H54 (cell line): Measurements from ENCODE around the gene TMEM240.
"Not testable (repeated sequence)": the region's sequence is repeated elsewhere in the genome, so short reads cannot be mapped to it uniquely, and the experiment has no call there.

Source experiments
- DNase-seq: peaks from one replicate; pipeline ENCODE4 v3.0.0; 2011; ENCODE audit warnings: low spot score, mixed read lengths; ENCODE audit not compliant: insufficient read length
- FAIRE-seq: peaks from 3 replicates; lab custom pipeline; 2011; peaks lifted over from hg19 to GRCh38; lab: Jason Lieb, UNC
- POLR2A ChIP-seq: IDR thresholded peaks from 2 replicates; pipeline ENCODE4 v1.6.1; 2011; ENCODE audit warnings: low read depth, mild to moderate bottlenecking, low read length

The TMEM240 gene

DNA sequence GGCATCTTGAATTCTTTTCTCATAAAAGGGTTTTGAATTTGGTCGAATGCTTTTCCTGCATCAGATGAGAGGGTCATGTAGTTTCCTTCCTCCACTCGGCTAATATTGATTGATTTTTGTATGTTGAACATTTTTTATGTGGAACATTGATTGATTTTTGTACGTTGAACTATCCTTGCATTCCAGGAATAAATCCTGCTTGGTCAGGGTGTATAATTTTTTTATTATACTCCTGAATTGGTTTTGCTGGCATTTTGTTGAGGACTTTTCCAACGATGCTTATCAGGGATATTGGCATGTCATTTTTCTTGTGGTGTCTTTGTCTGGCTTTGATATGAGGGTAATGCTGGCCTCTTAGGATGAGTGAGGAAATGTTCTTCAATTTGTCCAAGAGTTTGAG, 8.5 kb downstream of the TMEM240 start:
- no peak for FAIRE-seq
- no peak for DNase-seq

DNA sequence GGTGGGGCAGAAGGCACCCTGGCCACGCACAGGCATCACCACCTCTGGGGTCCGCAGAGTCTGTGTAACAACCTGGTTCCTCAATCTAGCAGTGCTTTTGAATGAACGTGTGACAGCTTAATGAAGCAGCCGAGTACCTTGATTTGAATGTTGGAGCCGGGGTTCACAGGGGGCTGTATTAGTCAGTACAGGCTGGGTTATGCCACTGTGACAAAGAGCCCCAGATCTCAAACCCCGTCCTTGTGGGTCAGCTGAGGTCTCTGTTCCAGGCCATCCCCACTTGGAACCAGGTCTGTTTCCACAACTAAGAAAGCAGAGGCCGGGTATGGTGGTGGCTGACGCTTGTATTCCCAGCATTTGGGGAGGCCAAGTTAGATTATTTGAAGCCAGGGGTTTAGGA, 10.5 kb downstream of the TMEM240 start:
- FAIRE-seq (no peak), DNase-seq (no peak)
- no peak for TF ChIP-seq POLR2A

More for the DNA sequence above, 8.5 kb downstream of the TMEM240 start:
- TF ChIP-seq POLR2A, result no peak

DNA sequence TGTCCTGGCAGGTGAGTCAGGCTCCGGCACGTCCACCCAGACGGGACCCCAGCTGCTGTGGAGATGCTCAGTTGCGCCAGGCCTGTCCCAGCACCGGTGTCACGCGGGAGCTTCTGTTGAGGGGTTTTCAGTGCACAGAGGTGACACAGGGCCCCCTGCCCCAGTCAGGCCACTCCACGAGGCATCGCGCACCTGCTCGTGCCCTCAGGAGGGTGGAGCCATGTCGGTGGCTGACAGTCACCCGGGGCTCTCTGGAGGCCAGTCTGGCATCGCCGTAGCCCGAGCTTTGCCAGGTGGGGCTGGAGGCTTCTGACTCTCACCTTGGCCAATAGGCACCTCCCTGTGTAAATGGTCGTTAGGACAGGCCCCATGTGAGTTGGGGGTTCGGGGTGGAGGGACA, 11.1 kb downstream of the TMEM240 start:
- DNase-seq (no peak), FAIRE-seq (no peak)
- no peak for TF ChIP-seq POLR2A

DNA sequence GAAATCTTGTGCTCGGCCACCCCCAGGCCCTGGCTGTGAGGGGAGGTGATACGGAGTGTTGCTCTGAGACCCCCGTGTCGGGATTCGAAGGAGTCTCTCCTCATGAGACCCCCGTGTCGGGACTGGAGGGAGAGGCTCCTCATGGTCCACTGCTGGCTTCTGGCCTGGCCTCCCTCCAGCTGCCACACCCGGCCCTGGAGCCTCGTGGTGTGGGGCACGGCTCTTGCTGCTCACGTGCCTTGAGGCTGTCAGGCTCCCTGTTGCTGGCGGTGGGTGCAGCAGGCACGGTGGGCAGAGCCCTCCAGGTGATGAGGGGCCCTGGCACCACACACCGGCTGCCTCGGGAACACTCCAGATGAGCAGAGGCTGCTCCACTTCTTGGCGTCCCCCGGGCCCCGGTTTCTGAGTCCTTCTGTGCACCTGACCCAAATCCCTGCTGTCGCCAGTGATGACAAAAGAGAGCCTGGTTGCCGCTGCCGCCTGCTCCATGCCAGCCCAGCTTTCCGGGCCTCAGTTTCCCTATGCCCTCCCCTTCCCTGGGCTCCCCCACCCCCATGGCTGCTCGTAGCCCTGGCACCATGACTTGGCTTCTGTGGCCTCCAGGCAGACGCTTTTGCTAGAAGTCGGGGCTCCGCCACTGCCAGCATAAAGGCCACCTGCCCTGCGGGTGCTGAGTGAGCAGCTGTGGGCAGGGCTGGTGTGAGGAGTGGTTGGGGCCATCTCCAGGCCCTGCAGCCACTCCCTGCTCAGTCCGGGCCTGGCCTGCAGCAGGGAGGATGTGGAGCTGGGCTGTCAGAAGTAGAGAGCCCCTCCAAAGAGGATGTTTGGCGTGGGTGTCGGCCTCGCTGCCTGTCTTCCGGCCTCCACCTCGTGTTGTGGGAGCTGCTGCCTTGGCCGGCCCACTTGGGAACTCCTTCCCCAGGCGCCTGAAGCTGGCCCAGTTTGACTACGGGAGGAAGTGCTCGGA, 11.8 kb downstream of the TMEM240 start:
- no peak for FAIRE-seq
- DNase-seq, result no peak
- TF ChIP-seq POLR2A, result no peak

DNA sequence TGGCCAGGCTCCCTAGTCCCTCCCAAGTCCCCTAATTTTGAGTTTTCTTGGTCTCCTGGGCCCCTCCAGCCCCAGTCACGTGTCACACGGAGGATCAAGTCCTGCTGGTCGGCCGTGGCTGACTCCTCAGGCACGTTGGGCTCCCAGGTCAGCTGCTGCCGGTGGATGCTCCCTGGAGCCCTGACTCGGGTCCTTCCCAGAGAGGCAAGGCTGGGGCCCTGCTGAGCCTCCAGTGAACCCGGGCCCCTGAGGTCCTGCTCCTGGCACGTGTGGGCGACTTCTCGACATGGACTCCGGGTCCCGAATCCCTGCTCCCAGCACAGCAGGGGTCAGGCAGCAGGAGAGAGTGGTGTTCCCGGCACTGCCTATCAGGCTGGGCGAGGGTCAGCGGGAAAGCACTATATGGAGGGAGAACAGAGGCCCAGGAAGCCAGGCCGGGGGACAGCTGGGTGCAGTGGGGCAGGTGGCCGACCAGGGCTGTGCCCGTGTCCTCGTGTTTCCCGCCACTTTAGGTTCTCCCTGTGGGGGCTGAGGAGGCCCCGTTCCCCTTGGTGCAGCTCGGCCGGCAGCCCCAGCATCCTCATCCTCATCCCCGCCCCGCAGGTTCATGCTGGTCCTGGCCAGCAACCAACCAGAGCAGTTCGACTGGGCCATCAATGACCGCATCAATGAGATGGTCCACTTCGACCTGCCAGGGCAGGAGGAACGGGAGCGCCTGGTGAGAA, 13.2 kb downstream of the TMEM240 start:
- DNase-seq (no peak), FAIRE-seq (no peak)
- no peak for TF ChIP-seq POLR2A

DNA sequence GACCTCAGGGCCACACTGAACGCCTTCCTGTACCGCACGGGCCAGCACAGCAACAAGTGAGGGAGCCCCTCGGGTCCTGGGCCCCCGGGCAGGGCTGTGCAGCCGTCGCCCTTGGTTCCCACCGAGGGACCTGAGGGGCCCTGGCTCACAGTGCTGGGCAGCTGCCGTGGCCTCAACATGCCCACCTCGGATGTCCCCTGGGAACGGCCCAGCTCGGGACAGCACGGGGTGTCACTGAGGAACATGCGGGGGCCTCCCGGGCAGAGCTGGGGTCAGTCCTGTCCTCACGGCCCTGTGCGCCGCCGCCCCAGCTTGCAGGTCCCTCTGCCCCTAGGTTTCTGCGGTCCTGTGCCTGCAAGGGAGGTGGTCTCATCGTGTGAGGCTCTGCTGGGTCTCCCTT, 13.9 kb downstream of the TMEM240 start:
- not testable (repeated sequence) for DNase-seq, FAIRE-seq

DNA sequence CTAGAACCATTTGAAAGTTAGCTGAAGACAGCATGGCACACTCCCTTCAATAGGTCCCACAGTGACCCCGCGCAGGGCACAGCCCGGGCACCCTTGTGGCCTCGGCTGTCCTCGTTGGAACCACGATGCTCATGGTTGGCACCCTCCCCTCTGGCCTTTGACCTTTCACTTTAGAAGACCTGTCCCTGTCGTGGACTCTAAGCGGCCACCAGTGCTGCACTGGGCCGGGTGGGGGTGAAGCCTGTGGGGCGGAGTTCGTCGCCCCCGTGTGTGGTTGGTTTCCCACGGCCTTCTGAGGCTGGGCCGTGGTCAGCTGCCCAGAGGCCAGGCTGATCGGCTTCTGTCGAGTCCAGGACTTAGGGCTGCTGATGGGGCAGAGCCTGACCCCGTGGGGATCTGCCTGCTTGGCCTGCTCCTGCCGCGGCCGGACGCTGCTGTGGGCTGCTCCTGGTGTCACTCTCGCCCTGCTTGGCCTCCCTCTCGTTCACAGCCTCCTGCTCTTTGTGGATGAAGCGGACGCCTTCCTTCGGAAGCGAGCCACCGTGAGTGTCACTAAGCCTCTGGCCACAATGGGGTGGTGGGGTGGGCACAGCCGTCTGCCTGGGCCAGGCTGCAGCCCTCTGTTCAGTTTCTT, 15.6 kb downstream of the TMEM240 start:
- DNase-seq, FAIRE-seq: not testable (repeated sequence)

DNA sequence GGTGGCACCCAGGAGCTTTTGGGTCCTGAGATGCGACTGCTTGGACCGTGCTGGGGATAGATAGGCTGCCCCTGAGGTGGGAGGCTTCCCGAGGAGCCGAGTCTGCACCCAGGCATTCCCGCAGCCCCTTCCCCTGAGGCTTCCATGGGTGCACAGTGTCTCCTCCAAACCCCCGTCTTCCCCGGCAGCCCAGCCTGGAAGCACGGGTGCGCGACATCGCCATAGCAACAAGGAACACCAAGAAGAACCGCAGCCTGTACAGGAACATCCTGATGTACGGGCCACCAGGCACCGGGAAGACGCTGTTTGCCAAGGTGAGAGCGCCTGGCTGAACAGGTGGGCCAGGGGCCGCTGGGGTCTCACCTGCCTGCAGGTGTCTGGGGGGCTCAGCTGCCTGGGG, 16.8 kb downstream of the TMEM240 start:
- FAIRE-seq, DNase-seq: not testable (repeated sequence)

DNA sequence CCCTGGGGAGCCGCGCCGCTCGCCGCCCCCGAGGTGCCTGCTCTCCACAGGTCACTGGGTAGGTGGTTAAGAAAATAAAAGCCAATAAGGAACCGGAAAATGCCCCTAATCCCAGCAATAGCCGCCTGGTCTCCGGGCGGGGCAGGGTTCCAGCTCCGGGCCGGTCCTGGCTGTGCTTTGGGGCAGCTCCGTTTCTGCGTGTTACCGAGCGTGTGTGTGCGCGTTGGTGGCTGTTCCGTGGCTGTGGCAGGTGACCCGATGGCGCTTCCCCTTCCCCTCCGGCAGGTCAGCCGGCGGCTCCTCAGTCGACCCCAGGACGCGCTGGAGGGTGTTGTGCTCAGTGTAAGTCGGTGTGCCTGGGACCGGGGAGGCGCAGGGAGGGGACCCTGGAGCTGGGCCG, 17.2 kb downstream of the TMEM240 start:
- DNase-seq, FAIRE-seq: not testable (repeated sequence)

DNA sequence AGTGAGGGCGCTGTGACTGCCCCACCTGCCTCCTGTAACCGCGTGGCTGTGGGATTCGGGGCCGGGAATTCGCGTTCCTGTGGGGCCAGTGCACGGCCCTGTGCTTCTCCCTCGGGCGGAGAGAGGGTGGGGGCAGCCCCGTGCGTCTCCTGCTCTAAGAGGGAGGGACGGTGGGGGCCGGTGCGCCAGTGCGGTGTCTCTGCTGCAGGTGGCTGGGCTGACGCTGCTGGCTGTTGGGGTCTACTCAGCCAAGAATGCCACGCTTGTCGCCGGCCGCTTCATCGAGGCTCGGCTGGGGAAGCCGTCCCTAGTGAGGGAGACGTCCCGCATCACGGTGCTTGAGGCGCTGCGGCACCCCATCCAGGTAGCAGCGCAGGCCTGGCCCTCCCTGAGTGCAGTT, 17.9 kb downstream of the TMEM240 start:
- not testable (repeated sequence) for FAIRE-seq

DNA sequence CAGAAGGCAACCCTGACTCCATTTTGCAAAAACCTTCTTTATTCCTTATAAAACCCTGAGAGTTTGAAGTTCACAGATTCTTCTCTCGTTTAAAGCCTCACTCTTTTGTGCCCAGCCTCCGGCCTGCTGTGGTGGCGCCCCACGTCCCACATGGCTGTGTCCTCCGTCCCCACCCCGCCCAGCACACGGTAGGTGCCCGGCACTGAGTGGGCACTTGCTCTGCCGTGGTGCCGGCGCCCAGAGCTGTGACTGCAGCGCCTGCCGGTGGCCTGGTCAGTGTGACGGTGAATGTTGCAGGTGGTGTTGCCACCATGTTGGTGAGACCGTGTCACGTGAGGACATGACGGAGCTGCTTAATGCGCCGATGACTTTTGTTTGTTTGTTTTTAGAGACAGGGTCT, 19.1 kb downstream of the TMEM240 start:
- no peak for DNase-seq
- no peak for FAIRE-seq
- TF ChIP-seq POLR2A, result no peak

More for the DNA sequence above, 17.9 kb downstream of the TMEM240 start:
- DNase-seq, result not testable (repeated sequence)

DNA sequence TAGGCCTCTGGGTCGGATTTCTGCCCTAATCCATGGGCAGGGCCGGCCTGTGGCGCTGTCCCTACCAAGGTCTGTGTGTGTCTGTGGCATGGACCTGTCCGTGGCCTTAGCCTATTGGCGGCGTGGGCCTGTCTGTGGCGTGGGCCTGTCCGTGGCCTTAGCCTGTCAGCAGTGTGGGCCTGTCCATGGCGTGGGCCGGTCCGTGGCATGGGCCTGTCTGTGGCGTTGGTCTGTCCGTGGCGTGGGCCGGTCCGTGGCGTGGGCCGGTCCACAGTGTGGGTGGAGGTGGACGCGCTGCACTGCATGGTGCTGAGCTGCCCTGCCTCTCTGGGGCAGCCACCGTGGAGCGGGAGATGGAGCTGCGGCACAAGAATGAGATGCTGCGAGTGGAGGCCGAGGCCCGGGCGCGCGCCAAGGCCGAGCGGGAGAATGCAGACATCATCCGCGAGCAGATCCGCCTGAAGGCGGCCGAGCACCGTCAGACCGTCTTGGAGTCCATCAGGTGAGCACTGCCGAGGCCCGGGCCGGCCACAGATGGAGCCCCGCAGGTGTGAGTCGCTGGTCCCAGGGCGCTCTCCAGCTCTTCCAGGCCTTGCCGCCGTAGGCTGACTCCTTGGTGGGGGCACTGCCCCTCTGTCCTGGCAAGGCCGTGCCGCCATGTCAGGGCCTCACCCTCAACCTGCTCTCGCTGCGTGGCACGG, 20.5 kb downstream of the TMEM240 start:
- DNase-seq, FAIRE-seq: not testable (repeated sequence)

DNA sequence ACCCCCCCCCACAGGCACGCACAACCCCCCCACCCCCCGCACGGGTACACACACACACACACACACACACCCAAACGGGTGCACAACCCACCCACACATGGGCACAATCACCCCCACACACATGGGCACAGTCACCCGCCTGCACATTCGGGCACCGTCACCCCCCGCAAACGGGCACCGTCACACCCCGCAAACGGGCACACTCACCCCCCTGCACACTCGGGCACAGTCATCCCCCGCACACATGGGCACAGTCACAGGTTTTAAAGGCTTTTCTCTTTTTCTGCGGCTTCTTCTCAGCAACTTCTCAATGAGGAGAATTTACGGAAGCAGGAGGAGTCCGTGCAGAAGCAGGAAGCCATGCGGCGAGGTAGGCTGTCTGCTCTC, 21.8 kb downstream of the TMEM240 start:
- DNase-seq, FAIRE-seq: not testable (repeated sequence)

DNA sequence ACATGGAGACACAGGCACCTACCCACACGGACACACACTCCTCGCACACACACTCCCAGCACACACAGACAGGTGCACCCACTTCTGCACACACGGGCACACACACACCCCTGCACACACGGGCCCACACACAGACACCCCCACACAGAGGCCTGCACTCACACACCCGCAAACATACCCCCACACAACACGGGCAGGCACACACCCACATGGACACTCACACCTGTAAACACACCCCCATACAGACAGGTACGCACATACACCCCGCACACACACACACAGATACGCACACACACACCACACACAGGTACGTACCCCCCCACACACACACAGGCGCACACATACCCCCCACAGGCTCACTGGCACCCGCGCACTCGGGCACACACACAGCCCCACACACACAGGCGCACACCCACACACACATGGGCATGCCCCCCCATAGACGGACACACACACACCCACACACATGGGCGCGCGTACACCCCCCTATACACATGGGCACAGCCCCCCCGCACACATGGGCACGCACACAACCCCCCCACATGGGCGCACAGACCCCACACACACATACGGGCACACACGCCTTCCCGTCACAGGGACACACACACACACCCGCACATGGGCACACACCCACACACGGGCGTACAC, 22.3 kb downstream of the TMEM240 start:
- no peak for DNase-seq
- no peak for TF ChIP-seq POLR2A
- no peak for FAIRE-seq

DNA sequence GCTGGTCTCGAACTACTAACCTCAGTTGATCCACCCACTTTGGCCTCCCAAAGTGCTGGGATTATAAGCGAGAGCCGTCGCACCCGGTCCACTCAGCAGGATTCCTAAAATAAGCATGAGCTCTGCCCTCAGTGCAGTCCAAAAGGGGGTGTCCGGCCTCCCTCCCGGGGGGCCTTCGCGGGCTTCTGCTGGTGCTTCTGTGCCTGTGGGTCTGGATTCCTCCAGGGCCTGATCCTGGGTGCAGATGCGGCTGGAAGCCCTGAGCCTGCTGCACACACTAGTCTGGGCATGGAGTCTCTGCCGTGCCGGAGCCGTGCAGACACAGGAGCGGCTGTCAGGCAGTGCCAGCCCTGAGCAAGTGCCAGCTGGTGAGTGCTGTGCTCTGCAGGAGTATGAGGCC, 23.5 kb downstream of the TMEM240 start:
- not testable (repeated sequence) for DNase-seq, FAIRE-seq

DNA sequence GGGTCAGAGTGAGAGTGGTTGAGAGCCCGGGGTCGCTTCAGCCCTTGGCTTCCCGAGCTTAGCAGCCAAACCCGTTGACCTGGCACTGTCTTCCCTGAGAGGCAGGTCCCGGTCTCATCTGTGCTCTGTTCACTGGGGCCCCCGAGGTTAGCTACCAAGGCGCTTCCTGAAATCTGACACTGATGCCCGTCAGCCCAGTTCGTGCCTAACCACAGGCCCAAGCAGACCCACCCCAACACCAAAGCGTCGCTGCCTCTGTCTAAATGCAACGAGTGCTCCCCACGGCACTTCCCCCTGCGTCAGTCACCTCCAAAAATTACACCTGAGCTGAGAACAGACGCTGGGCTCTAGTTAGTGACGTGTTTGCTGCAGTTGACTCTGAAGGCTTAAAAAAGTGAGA, 26.0 kb downstream of the TMEM240 start:
- DNase-seq, FAIRE-seq: not testable (repeated sequence)

DNA sequence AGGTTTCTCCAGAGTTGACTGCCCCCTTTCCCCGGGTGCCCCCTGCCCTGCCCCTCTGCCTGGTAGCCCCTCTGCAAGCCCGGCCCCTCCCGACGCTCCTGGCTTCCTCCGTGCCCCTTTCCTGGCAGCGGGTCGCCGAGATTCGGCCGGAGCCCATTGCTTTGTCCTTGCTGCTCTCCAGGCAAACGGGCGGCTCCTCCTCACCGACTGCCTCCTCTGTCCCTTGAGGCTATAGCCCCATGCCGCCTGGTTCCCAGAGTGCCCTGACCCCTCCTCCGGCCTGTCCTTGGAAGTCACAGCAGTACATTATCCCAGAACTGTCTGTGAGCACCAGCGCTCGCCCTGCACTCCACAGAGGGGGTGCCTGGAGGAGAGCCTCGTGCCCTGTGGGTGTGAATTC, 26.7 kb downstream of the TMEM240 start:
- DNase-seq, FAIRE-seq: not testable (repeated sequence)

DNA sequence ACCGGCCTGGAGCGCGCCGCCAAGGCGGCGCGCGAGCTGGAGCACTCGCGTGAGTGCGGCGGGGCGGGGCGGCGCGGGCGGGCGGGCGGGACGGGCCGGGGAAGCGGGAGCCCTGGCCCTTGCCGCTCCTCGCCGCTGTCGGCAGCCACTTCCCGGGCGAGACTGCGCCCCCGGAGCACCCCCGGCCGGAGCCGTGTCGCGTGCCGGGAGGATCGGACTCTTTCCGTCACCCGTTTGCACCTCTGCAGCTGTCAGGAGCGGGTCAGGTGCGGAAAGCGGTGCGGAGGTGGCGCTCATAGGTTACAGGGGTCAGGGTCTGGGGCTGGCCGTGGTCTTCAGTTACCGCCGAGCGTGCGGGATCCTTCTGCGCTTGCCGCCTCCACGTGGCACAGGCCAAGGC, 28.0 kb downstream of the TMEM240 start:
- DNase-seq, FAIRE-seq: not testable (repeated sequence)
